22Rv1 (cell line): ENCODE measurements around the gene S100A13.

Experiments used
- H3K27ac ChIP-seq: fragments of 450-650 bp; 2 replicates; pipeline ENCODE4 v1.5.1; 2017
- CTCF ChIP-seq: fragments of 450-650 bp; IDR thresholded peaks from 2 replicates; pipeline ENCODE4 v1.5.1; 2017; ENCODE audit warnings: mild to moderate bottlenecking
- ZFX ChIP-seq: fragments of 450-650 bp; IDR thresholded peaks from 2 replicates; pipeline ENCODE4 v1.6.1; 2017; ENCODE audit warnings: antibody characterized with exemption, borderline replicate concordance

The S100A13 gene

DNA sequence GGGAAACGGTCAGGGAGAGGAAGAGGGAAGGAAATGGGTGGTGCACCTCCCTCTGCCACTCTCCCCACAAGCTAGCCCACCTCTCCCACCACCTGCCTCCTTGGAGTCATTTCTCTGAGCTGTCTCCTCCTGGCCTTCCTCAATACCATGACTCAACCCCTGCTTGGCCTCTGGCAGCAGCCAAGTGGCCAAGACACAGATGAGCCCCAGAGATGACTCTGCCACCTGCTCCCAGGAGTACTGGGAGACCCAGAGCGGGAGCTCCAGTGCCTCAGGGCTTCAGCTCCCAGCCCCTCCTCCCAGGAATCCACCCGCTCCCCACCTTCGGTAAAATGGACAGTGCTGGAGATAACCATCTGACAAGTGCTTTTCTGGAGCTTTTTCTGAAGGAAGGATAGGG lies 17.0 kb downstream of the S100A13 start:
- TF ChIP-seq ZFX (no peak), CTCF (no peak)
- H3K27ac ChIP-seq, result no peak overlapping the region

DNA sequence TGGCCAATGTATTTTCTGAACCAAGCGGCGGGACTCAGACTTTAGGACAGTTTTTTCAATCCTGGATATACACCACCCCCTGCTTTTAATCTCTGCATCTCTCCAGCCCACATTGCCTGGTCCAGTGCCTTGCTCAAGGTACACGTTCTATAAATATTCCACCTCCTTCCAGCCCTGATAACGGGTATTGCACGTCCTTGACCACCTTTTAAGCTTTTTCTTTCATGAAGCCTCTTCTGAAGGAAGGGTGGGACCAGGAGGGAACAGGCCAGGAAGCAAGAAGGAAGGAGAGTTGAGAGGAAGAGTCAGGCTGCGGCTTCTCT lies 17.8 kb downstream of the S100A13 start:
- no peak for TF ChIP-seq ZFX
- no peak for TF ChIP-seq CTCF
- H3K27ac ChIP-seq, result no peak overlapping the region

DNA sequence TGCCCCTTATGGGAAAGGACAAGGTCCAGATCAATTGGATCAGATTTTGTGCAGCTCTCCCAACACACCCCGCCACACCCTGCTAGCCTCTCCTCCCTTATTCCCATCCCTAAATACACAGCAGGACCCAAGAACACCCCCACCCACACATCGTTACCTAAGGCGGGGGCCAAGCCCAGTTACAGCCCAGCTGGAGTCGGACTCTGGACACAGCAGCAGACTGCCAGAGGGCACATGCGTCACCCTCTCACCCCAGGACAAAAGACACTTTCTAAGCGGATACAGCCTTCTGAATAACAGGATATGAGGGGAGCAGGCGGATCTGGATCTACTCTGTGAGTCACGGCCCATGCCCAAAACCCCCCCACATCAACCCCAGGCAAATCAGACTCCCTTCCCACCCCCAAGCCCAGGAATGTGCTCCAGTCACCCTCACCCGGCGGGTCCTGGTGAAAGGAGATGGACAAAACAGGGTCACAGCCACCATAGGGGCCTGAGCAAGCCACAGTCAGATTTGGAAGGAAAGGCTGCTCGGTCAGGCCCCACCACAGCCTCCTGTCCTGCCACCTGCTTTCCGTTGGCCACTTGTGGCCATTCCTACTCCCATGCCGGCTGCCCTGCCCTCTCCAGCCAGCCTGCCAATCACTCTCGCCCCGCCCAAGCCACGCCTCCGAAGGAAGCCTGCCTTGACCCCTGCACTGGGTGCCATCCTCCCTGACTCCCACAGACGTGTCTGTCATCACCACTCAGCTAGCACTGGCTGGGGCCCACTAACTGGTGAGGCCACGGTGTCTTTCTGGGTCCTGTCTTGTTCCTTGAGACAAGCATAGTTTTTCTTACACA lies 18.3 kb downstream of the S100A13 start:
- no peak for TF ChIP-seq ZFX
- TF ChIP-seq CTCF, result no peak
- no peak overlapping the region for H3K27ac ChIP-seq

GRCh38 chr1:153608089-153608682 lies 19.1 kb downstream of the S100A13 start:
- no peak overlapping the region for H3K27ac ChIP-seq
- TF ChIP-seq CTCF, result no peak
- TF ChIP-seq ZFX, result no peak

GRCh38 chr1:153607381-153607780 lies 19.9 kb downstream of the S100A13 start:
- no peak overlapping the region for H3K27ac ChIP-seq
- TF ChIP-seq ZFX, result no peak
- TF ChIP-seq CTCF, result no peak

DNA sequence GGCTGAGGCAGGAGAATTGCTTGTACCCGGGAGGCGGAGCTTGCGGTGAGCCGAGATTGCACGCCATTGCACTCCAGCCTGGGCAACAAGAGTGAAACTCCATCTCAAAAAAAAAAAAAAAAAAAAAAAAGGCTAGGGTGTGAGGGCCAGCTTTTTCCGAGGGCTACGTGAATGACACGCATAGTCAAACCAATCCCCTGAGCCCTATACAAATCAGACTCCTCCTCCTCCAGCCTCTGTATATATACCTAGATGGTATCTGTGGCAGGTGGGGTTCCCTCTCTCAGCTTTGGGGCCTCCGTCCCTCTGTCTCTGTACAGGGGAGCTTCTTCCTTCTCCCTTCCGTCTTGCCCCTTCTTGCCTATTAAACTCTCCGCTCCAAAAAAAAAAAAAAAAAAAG lies 21.1 kb downstream of the S100A13 start:
- no peak overlapping the region for H3K27ac ChIP-seq
- no peak for TF ChIP-seq CTCF
- no peak for TF ChIP-seq ZFX

DNA sequence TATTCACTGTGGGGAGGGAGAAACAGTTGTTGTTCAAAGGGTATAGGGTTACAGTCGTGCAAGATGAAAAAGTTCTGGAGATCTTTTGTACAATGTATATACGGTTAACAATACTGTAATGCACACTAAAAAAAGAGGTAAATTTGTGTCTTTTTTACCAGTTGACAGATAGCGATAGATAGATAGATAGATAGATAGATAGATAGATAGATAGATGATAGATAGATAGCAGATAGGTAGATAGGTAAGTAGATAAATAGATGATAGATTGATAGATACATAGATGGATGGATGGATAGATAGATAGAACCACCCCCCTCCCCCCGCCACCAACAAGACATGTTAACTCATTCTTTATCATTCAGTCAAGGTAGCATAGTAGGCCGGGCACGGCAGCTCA lies 24.6 kb downstream of the S100A13 start:
- H3K27ac ChIP-seq, result no peak overlapping the region

More for the DNA sequence above, 24.6 kb downstream of the S100A13 start:
- no peak for TF ChIP-seq ZFX
- no peak for TF ChIP-seq CTCF
